ENCODE measurements around the gene PTPRN2. TPM values are rescaled to one million over a fixed set of nuclear protein-coding genes. Genes with fewer than 3 reads are reported as not detected.

The PTPRN2 gene
- total and polyA plus RNA-seq, 2 of the 8 experiments (the other 6 are each of a cell fraction or from before 2014, with no cell fraction given): 2.6 to 4.5 TPM

DNA sequence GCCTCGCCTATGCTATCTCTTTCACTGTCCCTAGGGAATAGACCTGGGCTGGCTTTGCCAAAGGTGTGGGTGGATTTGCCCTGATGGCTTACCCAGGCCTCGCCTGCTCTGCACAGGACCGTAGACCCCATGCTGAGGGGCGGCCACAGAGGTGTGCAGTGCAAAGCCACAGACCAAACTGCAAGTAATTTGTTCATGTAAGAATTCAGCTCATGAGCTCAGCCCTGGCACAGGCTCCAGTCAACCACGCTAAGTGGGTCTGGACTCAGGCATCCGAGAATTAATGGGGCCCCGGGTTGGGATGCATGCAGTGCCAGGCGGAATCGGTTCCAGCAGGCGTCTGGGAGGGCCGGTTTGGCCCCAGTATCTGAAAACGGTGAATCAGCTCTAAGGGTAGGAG is 805.6 kb downstream of the PTPRN2 start (continued):
- TF ChIP-seq, protein P1, sequence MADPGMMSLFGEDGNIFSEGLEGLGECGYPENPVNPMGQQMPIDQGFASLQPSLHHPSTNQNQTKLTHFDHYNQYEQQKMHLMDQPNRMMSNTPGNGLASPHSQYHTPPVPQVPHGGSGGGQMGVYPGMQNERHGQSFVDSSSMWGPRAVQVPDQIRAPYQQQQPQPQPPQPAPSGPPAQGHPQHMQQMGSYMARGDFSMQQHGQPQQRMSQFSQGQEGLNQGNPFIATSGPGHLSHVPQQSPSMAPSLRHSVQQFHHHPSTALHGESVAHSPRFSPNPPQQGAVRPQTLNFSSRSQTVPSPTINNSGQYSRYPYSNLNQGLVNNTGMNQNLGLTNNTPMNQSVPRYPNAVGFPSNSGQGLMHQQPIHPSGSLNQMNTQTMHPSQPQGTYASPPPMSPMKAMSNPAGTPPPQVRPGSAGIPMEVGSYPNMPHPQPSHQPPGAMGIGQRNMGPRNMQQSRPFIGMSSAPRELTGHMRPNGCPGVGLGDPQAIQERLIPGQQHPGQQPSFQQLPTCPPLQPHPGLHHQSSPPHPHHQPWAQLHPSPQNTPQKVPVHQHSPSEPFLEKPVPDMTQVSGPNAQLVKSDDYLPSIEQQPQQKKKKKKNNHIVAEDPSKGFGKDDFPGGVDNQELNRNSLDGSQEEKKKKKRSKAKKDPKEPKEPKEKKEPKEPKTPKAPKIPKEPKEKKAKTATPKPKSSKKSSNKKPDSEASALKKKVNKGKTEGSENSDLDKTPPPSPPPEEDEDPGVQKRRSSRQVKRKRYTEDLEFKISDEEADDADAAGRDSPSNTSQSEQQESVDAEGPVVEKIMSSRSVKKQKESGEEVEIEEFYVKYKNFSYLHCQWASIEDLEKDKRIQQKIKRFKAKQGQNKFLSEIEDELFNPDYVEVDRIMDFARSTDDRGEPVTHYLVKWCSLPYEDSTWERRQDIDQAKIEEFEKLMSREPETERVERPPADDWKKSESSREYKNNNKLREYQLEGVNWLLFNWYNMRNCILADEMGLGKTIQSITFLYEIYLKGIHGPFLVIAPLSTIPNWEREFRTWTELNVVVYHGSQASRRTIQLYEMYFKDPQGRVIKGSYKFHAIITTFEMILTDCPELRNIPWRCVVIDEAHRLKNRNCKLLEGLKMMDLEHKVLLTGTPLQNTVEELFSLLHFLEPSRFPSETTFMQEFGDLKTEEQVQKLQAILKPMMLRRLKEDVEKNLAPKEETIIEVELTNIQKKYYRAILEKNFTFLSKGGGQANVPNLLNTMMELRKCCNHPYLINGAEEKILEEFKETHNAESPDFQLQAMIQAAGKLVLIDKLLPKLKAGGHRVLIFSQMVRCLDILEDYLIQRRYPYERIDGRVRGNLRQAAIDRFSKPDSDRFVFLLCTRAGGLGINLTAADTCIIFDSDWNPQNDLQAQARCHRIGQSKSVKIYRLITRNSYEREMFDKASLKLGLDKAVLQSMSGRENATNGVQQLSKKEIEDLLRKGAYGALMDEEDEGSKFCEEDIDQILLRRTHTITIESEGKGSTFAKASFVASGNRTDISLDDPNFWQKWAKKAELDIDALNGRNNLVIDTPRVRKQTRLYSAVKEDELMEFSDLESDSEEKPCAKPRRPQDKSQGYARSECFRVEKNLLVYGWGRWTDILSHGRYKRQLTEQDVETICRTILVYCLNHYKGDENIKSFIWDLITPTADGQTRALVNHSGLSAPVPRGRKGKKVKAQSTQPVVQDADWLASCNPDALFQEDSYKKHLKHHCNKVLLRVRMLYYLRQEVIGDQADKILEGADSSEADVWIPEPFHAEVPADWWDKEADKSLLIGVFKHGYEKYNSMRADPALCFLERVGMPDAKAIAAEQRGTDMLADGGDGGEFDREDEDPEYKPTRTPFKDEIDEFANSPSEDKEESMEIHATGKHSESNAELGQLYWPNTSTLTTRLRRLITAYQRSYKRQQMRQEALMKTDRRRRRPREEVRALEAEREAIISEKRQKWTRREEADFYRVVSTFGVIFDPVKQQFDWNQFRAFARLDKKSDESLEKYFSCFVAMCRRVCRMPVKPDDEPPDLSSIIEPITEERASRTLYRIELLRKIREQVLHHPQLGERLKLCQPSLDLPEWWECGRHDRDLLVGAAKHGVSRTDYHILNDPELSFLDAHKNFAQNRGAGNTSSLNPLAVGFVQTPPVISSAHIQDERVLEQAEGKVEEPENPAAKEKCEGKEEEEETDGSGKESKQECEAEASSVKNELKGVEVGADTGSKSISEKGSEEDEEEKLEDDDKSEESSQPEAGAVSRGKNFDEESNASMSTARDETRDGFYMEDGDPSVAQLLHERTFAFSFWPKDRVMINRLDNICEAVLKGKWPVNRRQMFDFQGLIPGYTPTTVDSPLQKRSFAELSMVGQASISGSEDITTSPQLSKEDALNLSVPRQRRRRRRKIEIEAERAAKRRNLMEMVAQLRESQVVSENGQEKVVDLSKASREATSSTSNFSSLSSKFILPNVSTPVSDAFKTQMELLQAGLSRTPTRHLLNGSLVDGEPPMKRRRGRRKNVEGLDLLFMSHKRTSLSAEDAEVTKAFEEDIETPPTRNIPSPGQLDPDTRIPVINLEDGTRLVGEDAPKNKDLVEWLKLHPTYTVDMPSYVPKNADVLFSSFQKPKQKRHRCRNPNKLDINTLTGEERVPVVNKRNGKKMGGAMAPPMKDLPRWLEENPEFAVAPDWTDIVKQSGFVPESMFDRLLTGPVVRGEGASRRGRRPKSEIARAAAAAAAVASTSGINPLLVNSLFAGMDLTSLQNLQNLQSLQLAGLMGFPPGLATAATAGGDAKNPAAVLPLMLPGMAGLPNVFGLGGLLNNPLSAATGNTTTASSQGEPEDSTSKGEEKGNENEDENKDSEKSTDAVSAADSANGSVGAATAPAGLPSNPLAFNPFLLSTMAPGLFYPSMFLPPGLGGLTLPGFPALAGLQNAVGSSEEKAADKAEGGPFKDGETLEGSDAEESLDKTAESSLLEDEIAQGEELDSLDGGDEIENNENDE (IDR thresholded peaks at IDR 0.05; ENCODE audit: insufficient replicate concordance, low read length): no peak
- TF ChIP-seq EZH2 (IDR thresholded peaks at IDR 0.05; ENCODE audit: low read depth, low read length, severe bottlenecking): no peak
- no peak for TF ChIP-seq JUND (IDR thresholded peaks at IDR 0.05; ENCODE audit: low read length)
- TF ChIP-seq POLR2AphosphoS5 (IDR thresholded peaks at IDR 0.05; ENCODE audit: low read depth, low read length): no peak

Measured in H1 (cell line).